CMK (cell line): ENCODE data around the gene RDH11.
"Not testable (repeated sequence)": the region's sequence is repeated elsewhere in the genome, so short reads cannot be mapped to it uniquely, and the experiment has no call there.

Experiments used
- DNase-seq: peaks from one replicate; pipeline ENCODE4 v3.0.0-alpha.2; 2010; ENCODE audit warnings: low read depth

Gene RDH11

GRCh38 chr14:67704484-67705089 lies 9.0 kb upstream of the RDH11 start:
- no peak for DNase-seq

- no peak for DNase-seq
Observed at GRCh38 chr14:67703997-67704396, 8.4 kb upstream of the RDH11 start.

- not testable (repeated sequence) for DNase-seq
Observed at GRCh38 chr14:67701492-67701891, 5.9 kb upstream of the RDH11 start, which contains the start of gene RDH12. RDH12 (plus strand) TSS chr14:67701886; CDS start chr14:67722643, 20,757 bp downstream.

- no peak for DNase-seq
Observed at GRCh38 chr14:67698179-67698578, 2.6 kb upstream of the RDH11 start.

GRCh38 chr14:67697006-67697405 lies 1.4 kb upstream of the RDH11 start:
- DNase-seq = no peak

- DNase-seq = no peak
Observed at GRCh38 chr14:67694791-67695393, 672 bp downstream of the RDH11 start.

GRCh38 chr14:67690011-67690410 lies 5.6 kb downstream of the RDH11 start:
- DNase-seq = no peak

GRCh38 chr14:67683842-67684241 lies 11.7 kb downstream of the RDH11 start:
- no peak for DNase-seq

- DNase-seq = no peak
Observed at GRCh38 chr14:67680941-67681340, 14.6 kb downstream of the RDH11 start.

- no peak for DNase-seq
Observed at GRCh38 chr14:67680121-67680602, 15.4 kb downstream of the RDH11 start.

- no peak for DNase-seq
Observed at GRCh38 chr14:67679006-67679405, 16.6 kb downstream of the RDH11 start.

GRCh38 chr14:67675219-67675582 lies 20.4 kb downstream of the RDH11 start:
- no peak for DNase-seq

GRCh38 chr14:67674480-67675218 lies 20.9 kb downstream of the RDH11 start, which contains the start of gene VTI1B:
VTI1B (minus strand) TSS chr14:67674632; CDS start chr14:67674489, 143 bp downstream.
- no peak for DNase-seq

GRCh38 chr14:67674139-67674479 lies 21.5 kb downstream of the RDH11 start:
- DNase-seq = no peak

- DNase-seq = no peak
Observed at GRCh38 chr14:67673451-67673850, 22.1 kb downstream of the RDH11 start.

GRCh38 chr14:67668559-67668958 lies 27.0 kb downstream of the RDH11 start:
- DNase-seq = no peak

GRCh38 chr14:67666750-67667449 lies 28.7 kb downstream of the RDH11 start:
- no peak for DNase-seq

- no peak for DNase-seq
Observed at GRCh38 chr14:67665868-67666267, 29.7 kb downstream of the RDH11 start.

- no peak for DNase-seq
Observed at GRCh38 chr14:67663633-67664032, 31.9 kb downstream of the RDH11 start.

GRCh38 chr14:67653651-67654280 lies 41.8 kb downstream of the RDH11 start:
- DNase-seq = no peak

- DNase-seq = no peak
Observed at GRCh38 chr14:67652189-67652588, 43.4 kb downstream of the RDH11 start.

GRCh38 chr14:67650694-67651093 lies 44.9 kb downstream of the RDH11 start:
- DNase-seq = no peak
